HG02981 (cell line): ENCODE results near the gene IGF2R.

Experiments
- ATAC-seq: cut with Tn5 transposase; IDR thresholded peaks from one replicate; pipeline ENCODE4 v1.9.1; 2021; ENCODE audit warnings: mild to moderate bottlenecking, moderate library complexity; ENCODE audit not compliant: unreplicated experiment

Gene IGF2R

DNA sequence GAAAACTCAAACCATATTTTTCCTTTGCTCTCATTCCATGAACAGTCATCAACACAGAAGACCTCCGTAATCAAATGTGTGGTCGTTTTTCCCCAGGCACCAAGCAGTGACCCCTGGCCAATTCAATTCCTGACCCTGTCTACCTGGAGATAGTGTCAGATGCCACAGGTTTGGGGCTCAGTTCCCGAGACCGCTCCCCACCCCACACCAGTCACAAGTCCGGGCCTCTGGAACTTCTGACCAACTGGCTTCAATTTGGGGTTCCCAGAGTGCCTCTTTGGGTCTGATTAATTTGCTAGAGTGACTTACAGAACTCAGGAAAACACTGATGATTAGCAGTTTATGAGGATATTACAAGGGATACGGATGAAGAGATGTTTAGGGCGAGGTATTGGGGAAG is 6.0 kb downstream of the IGF2R start:
- no peak for ATAC-seq

DNA sequence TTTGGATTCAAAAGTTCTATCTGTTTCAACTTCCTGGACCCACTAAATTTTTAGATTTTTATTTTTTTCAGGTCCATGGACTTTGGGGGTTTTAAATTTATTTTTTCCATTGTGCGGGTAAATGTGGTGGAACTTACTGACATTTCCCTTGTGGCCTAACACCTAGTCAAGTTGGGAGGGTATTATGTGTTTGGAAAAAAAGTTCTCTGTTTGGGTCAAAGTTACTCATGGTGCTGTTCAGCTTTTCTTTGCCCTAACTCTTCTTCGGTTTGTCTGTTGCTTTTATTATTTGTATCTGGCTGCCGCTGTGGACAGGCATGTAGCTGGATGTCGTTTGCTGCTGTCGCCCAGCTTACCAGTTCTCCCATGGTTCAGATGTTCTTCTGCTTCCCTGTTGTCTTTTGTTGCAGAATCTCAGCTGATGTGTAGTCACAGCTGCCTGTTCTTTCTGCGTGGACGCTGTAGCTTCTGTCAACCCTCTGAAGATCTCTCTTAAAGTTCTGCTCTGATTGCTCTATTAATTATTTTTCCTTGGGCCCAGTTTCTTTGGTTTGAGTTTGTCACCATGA is 7.9 kb downstream of the IGF2R start:
- no peak for ATAC-seq

DNA sequence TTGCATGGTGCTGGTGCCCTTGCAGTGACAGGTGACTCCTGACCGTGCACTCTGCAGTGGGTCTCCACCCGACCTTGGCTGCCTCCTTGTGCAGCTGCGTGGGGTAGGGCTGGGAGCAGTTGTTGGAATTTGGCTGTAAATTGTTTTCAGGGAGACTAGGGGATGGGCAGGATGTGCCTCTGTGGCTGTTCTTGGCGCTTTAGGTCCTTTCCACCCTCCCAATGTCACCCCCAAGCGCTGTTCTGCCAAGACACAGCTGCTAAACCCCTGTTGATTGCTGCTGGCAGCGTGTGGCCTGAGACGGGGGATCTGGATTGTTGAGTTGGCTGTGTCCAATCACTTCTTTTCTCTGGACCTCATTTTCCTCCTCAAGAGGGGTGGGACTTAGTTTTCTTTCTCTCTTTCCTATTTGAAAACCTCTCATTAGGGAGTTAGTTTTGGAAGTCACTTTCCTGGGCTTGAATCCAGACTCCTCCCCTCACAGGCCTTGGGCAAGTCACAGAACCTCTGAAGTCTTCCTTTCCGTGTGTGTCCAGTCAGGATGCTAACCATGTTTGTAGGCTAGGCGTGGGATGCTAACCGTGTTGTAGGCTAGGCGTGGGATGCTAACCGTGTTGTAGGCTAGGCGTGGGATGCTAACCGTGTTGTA is 8.5 kb downstream of the IGF2R start:
- no peak for ATAC-seq

DNA sequence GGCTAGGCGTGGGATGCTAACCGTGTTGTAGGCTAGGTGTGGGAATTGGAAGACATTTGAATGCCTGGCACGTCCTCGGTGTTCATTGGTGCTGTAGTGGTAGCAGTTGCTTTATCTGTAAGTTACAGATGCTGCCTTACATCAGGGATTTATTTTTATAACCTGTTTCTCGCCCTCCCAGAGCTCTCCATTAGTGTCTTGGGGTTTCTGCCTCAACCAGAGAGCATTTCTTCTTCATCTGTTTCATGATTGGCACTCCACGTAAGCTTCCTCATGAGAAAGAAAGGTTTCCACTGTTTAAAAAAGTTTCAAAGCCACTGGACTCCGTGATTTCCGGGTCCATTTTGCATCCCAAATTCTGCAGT is 9.0 kb downstream of the IGF2R start:
- no peak for ATAC-seq

DNA sequence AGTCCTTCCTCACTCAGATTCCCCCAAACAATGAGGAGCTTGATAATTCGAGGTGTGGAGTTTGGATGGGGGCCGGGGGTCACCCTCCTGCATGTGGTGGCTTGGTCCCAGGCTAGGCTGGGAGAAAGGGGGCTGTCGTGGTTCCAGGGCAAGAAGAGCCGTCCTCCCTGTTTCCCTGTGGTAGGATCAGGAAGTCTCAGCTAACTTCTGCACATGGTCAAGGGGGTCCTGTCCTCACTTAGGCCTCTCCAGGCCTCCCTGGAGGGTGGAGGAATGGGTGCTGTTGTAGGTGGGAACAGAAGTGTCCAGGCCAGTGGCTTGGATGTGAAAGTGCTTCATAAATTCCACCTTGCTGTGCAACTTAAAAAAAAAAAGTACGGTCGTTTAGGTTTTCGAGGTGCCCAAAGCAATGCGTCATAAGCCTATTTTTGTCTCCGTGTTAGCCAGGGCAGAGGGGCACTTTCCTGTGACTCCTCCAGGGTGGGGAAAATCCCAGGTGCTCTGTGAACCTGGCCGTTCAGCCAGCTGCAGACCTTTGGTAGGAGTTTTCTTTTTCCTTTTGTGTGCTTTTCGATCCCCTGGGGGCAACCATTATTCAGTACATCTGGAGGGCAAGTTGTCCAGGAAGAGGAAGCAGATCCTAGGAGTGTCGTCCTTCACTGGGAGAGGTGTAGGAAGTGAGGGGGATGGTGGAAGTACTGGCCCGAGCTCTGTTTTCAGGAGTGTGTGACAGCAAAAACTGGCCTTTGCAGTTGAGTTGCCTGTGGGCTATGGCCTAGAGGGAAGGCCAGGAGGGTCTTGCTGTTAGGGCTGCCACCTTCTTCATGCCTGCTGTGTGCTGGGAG is 9.6 kb downstream of the IGF2R start:
- ATAC-seq = peak; percentile 20

- peak; percentile 53 for ATAC-seq
Observed at GRCh38 chr6:159979136-159979874, 10.4 kb downstream of the IGF2R start.

DNA sequence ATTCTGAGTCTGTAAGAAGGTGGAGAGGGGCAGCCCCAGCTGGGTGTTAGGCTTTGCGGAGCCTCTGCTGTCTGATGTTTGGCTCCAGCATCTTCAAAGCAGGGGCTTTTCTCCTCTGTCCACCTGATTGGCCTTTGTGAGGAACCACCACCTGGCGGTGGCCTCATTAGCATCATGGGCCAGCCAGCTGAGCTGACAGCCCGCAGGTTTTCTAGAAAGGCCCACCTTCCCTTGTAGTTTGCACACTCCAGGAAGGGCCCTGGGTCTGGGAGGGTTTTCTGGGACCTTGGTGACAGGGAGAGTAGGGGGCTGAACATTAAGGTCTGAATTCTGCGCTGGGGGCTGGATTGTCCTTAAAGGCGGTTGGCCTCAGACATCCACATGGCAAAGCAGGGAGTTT is 11.6 kb downstream of the IGF2R start:
- ATAC-seq = no peak

- no peak for ATAC-seq
Observed at GRCh38 chr6:159981071-159981402, 12.2 kb downstream of the IGF2R start.

- peak; percentile 57 for ATAC-seq
Observed at GRCh38 chr6:159981403-159982245, 12.7 kb downstream of the IGF2R start.

- ATAC-seq = peak; percentile 15
Observed at GRCh38 chr6:159982731-159983506, 14.0 kb downstream of the IGF2R start.

- no peak for ATAC-seq
Observed at GRCh38 chr6:159983641-159984080, 14.8 kb downstream of the IGF2R start.

GRCh38 chr6:159984268-159984786 is 15.4 kb downstream of the IGF2R start:
- no peak for ATAC-seq

- no peak for ATAC-seq
Observed at GRCh38 chr6:159985296-159985945, 16.5 kb downstream of the IGF2R start.

GRCh38 chr6:159988983-159989454 is 20.1 kb downstream of the IGF2R start:
- ATAC-seq = no peak

DNA sequence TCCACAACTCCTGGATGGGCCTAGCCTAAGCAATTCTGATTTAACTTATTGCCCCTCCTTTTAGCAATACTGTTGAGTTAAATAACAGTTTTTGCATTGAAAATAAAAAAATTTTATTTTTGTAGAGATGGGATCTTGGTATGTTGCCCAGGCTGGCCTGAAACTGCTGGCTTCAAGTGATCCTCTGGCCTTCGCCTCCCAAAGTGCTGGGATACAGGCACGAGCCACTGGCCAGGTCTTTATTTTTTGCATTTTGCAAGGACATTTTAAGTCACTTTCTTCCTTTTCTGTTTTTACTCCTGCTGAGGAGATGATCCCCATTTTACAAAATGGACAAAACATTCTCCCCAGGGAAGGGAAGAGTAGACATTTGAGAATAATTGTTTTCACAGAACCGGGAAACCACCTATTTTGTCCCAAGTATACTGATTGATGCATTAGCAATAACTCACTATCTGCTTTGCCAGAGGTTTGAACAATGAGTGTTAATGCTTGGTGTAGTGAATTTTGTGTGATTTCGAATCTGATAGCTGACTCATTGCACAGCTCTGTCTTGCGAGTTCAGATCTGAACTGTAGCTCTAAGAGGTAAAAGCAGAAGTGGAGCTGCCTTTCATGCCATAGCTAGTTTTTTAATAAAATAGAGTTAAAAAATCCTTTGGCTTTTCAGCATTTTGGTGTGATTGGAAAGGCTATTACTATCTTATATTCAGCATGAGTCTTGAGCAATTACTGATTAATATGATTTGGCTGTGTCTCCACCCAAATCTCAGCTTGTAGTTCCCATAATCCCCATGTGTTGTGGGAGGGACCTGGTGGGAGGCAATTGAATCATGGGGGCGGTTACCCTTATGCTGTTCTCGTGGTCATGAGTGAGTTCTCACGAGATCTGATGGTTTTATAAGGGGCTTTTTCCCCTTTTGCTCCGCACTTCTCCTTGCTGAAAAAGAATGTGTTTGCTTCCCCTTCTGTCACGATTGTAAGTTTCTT is 20.9 kb downstream of the IGF2R start:
- peak; percentile 91 for ATAC-seq

- no peak for ATAC-seq
Observed at GRCh38 chr6:159992366-159992765, 23.5 kb downstream of the IGF2R start.

DNA sequence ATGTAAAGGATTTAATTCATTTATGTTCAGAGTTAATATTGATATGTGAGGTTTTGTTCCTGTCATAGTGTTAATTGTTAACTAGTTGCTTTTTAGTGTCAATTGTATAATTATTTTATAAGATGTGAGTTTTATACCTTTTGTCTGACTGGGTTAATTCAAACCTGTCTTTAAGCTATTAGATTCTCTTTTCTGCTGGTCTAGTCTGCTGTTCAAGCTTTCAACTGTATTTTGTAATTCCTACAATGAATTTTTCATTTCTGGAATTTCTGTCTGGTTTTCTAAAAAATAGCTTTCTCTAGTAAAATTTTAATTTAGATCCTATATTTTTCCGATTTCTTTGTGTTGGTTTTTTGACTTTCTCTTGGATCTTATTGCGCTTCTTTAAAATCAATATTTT is 26.5 kb downstream of the IGF2R start:
- ATAC-seq = no peak
